ENCODE data around the gene POLR3B. TPM values are rescaled to one million over a fixed set of nuclear protein-coding genes. Genes with fewer than 3 reads are reported as not detected.

Gene POLR3B
- total RNA-seq, 4 donors from 2014 or later = 4.7 to 13.0 (median 5.6) TPM

DNA sequence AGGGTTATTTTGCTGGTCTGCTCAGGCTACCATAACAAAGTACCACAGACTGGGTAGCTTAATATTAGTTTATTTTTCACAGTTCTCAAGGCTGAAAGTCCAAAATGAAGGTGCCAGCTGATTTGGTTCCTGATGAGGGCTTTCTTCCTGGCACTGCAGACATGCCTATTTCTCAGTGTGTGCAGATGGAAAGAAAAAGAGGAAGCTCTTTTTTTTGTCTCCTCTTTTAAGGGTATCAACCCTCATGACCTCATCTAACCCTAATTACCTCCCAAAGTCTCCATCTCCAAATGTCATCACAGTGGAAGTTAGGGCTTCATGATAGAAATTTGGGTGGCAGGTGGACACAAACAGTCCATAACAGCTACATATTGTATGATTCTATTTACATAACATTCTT is 25.0 kb upstream of the POLR3B start:
- TF ChIP-seq, protein P1, sequence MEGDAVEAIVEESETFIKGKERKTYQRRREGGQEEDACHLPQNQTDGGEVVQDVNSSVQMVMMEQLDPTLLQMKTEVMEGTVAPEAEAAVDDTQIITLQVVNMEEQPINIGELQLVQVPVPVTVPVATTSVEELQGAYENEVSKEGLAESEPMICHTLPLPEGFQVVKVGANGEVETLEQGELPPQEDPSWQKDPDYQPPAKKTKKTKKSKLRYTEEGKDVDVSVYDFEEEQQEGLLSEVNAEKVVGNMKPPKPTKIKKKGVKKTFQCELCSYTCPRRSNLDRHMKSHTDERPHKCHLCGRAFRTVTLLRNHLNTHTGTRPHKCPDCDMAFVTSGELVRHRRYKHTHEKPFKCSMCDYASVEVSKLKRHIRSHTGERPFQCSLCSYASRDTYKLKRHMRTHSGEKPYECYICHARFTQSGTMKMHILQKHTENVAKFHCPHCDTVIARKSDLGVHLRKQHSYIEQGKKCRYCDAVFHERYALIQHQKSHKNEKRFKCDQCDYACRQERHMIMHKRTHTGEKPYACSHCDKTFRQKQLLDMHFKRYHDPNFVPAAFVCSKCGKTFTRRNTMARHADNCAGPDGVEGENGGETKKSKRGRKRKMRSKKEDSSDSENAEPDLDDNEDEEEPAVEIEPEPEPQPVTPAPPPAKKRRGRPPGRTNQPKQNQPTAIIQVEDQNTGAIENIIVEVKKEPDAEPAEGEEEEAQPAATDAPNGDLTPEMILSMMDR (IDR thresholded peaks at IDR 0.05; ENCODE audit: low read depth) = no peak

DNA sequence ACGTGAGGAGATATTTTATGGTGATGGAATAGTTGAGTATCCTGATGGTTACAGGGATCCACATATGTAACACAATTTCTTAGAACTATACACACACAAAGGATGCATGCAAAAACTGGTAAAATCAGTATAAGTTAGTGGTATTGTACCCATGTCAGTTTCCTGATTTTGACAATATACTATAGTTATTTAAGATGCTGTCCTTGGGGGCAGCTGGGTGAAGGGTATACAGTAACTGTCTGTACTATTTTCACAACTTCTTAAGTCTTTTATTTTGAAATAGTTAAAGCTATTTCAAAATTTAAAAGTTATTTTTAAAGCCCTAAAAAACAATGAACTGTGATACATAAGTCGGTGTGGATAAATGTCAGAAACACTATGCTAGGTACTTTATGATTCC is 24.5 kb upstream of the POLR3B start:
- TF ChIP-seq, protein P1 (IDR thresholded peaks at IDR 0.05; ENCODE audit: low read depth) = no peak

DNA sequence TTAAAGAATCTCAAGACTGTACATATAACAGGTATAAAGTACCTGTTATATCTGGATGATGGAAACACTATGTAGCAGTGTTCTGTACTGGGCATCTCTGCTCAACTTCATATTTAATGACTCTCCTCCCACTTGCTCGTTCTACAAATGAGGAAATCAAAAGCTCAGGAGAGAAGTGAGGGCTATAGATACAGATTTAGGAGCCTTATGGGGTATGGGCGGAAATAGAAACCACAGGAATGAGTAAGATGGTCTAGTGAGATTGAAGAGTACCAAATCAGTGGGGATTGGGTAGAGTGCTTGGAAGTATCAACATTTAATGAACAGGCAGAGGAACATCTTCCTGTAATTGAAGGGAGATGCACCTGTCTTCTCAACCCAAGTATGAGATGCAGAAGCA is 23.8 kb upstream of the POLR3B start:
- TF ChIP-seq, protein P1 (IDR thresholded peaks at IDR 0.05; ENCODE audit: low read depth) = no peak

DNA sequence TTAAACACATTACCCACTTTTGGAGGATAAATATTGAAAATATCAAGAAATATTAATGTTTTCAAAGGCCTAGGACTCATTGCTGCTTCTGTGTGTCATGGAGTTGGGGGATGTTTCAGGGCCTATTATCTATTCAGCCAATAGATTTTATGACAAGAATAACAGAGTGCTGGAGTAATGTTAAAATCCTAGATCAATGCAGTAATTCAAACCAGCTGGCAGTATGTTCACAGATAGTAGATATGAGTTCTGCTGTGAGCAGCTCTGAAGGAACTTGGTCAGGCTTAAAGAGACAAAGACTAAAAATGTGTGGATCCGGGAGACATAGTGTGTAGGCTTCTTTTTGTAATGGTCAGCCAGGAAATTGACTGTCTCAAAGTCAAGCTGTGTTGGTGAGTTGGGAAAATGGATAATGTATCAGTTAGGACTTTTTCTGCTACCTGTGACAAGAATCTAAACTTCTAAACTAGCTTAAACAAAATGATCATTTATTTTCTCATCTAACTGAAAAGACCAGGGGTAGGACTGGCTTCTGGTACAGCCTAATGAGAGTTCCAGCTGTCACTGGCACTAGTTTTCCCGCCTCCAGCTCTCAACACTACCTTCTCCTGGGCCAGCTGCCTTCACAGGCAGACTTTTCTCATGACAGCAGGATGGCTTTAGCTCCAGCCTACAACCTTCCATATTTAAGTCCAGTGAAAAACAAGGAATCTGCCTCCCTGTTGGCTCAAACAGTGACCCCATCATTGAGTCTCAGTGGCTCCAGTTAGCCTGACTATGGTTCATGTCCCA is 16.3 kb upstream of the POLR3B start:
- TF ChIP-seq, protein P1 (IDR thresholded peaks at IDR 0.05; ENCODE audit: low read depth) = no peak

DNA sequence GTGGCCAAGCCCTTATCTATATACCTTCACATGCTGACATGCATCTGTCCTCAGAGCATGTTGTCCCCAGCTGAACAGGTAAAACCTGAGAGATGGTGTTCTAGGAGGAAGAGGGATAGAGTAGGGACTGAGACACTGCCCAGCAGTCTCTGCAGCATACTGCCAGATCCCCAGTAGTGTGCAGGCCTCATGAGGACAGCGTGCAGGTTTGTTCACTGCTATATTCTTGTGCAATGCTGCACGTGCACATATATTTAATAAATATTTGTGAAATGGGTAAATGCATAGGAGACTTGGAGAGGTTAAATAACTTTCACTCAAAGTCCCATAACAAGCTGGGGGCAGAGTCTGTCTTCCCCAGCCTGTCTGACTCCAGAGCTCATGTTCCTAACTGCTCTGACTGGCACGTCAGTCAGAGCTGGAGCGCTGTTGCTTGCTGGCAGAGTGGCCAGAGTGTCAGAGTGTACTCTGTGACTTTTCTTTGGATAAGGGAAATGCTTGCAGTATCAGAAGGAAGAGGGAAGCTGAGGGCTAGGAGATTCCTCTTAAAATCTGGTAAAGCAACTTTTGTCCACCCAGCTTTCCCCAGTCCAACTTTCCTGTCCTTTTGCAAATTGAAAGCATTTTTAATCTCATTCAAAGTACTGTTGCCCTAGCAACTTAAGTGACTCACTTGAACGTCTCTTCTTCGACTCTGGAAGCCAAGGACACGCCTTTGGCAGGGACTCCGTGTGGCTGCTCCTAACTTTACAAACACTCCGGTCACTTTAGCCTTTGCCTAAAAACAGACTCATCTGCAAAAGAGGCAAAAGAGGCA is 14.9 kb upstream of the POLR3B start:
- TF ChIP-seq, protein P1 (IDR thresholded peaks at IDR 0.05; ENCODE audit: low read depth) = no peak

DNA sequence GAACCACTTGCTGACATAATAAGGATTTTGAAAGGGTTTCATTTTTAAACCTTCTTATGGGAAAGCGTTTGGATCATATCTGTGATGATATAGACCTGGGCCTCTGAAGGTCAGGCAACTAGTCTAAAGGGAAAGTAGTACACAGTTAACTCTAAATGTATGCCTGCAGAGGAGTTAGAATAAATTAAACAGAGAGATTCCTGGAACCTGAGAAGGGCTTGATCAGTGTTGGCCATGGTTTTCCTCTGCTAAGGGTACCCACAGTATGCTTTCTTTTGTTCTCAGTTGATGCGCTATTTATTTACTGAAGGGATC is 14.4 kb upstream of the POLR3B start:
- TF ChIP-seq, protein P1 (IDR thresholded peaks at IDR 0.05; ENCODE audit: low read depth) = no peak

DNA sequence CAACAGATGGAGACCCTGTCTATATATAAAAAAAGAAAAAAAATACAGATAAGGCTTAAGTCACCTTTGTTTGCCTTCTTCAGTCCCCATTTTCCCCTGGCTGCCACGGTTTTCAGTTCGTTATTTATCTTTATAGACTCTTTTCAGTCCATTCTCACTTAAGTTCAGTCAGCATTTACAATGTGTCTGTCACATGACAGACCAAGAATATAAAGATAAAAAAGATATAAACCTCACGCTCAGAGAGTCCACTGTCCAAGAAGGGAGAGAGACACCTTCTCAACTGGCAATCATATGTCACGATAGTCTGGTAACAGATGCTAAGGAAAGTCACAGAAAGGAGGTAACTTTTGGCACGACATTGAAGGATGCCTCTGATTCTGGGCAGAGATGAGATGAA is 13.4 kb upstream of the POLR3B start:
- TF ChIP-seq, protein P1 (IDR thresholded peaks at IDR 0.05; ENCODE audit: low read depth) = no peak

Data from subcutaneous adipose tissue (tissue), 4 donors.